Endometrial microvascular endothelial cells (primary cell): ENCODE data around the gene ACTN4. TPM values are rescaled to one million over a fixed set of nuclear protein-coding genes. Genes with fewer than 3 reads are reported as not detected.
"Not testable (repeated sequence)": the region's sequence is repeated elsewhere in the genome, so short reads cannot be mapped to it uniquely, and the experiment has no call there.

Source experiments
- in situ Hi-C: cut with HindIII; loops from 2 replicates; pipeline ENCODE4 v1.10.0; 2017; ENCODE audit warnings: low sequenced_read_pairs, low pct_unique_long_range_greater_than_20kb; ENCODE audit errors: inconsistent ontology term
- total RNA-seq: library from RNA; depleted of rRNA; stranded (reverse); fragments of >200 nt; gene quantifications from one replicate; pipeline ENCODE4 v1.2.3, GENCODE V29; 2015; ENCODE audit errors: inconsistent ontology term

Gene ACTN4
- total RNA-seq, 1 donor from 2014 or later = 703 TPM

- in situ Hi-C loops = no loop called here
Measured at GRCh38 chr19:38742296-38742695, 94.8 kb downstream of the ACTN4 start.

GRCh38 chr19:38742906-38743305 is 95.5 kb downstream of the ACTN4 start:
- in situ Hi-C loops = no loop called here

GRCh38 chr19:38743394-38744297 is 96.2 kb downstream of the ACTN4 start:
- in situ Hi-C loops = no loop called here

- in situ Hi-C loops = no loop called here
Measured at GRCh38 chr19:38744298-38744681, 96.8 kb downstream of the ACTN4 start, which contains the start of gene CAPN12. CAPN12 (minus strand) TSS chr19:38744474; CDS start chr19:38744165, 309 bp downstream.

- in situ Hi-C loops = no loop called here
Measured at GRCh38 chr19:38744874-38745273, 97.4 kb downstream of the ACTN4 start.

- in situ Hi-C loops = no loop called here
Measured at GRCh38 chr19:38745316-38745715, 97.9 kb downstream of the ACTN4 start.

- in situ Hi-C loops = not testable (repeated sequence)
Measured at GRCh38 chr19:38753783-38754182, 106.3 kb downstream of the ACTN4 start.

GRCh38 chr19:38754196-38754595 is 106.7 kb downstream of the ACTN4 start:
- in situ Hi-C loops = not testable (repeated sequence)

GRCh38 chr19:38759590-38760003 is 112.1 kb downstream of the ACTN4 start:
- in situ Hi-C loops = no loop called here

GRCh38 chr19:38760805-38761517 is 113.5 kb downstream of the ACTN4 start:
- in situ Hi-C loops = not testable (repeated sequence)

- in situ Hi-C loops = not testable (repeated sequence)
Measured at GRCh38 chr19:38761884-38762389, 114.5 kb downstream of the ACTN4 start.

- in situ Hi-C loops = no loop called here
Measured at GRCh38 chr19:38763795-38764220, 116.4 kb downstream of the ACTN4 start.

- in situ Hi-C loops = no loop called here
Measured at GRCh38 chr19:38765214-38765613, 117.8 kb downstream of the ACTN4 start.

GRCh38 chr19:38766276-38767047 is 119.0 kb downstream of the ACTN4 start:
- in situ Hi-C loops = no loop called here

- in situ Hi-C loops = no loop called here
Measured at GRCh38 chr19:38769635-38770211, 122.3 kb downstream of the ACTN4 start.

GRCh38 chr19:38770228-38770948 is 122.9 kb downstream of the ACTN4 start:
- in situ Hi-C loops = not testable (repeated sequence)

- in situ Hi-C loops = not testable (repeated sequence)
Measured at GRCh38 chr19:38770949-38771275, 123.5 kb downstream of the ACTN4 start.

- in situ Hi-C loops = not testable (repeated sequence)
Measured at GRCh38 chr19:38771569-38771968, 124.1 kb downstream of the ACTN4 start.
